NCI-H2081 (cell line): Measurements from ENCODE around the gene GRB10.

Experiments used
- DNase-seq, 2 experiments: peaks; one replicate each; lab custom pipeline; 2025; lab: John Stamatoyannopoulos, UW

The GRB10 gene

GRCh38 chr7:50667789-50668226, 114.9 kb downstream of the GRB10 start:
- no peak for DNase-seq

GRCh38 chr7:50667338-50667737, 115.4 kb downstream of the GRB10 start:
- DNase-seq: no peak

- no peak for DNase-seq
Observed at GRCh38 chr7:50666124-50666496, 116.6 kb downstream of the GRB10 start.

GRCh38 chr7:50665403-50666123, 117.1 kb downstream of the GRB10 start:
- DNase-seq: no peak

GRCh38 chr7:50664937-50665336, 117.8 kb downstream of the GRB10 start:
- no peak for DNase-seq

- no peak for DNase-seq
Observed at GRCh38 chr7:50664461-50664922, 118.2 kb downstream of the GRB10 start.

- no peak for DNase-seq
Observed at GRCh38 chr7:50663396-50664102, 119.1 kb downstream of the GRB10 start.

GRCh38 chr7:50662996-50663395, 119.7 kb downstream of the GRB10 start:
- DNase-seq: no peak

- DNase-seq: no peak
Observed at GRCh38 chr7:50662041-50662694, 120.5 kb downstream of the GRB10 start.

- no peak for DNase-seq
Observed at GRCh38 chr7:50661345-50662040, 121.2 kb downstream of the GRB10 start.

GRCh38 chr7:50660830-50661175, 121.9 kb downstream of the GRB10 start:
- DNase-seq: no peak

GRCh38 chr7:50660040-50660829, 122.5 kb downstream of the GRB10 start:
- DNase-seq: no peak

- DNase-seq: no peak
Observed at GRCh38 chr7:50659329-50659965, 123.2 kb downstream of the GRB10 start.

GRCh38 chr7:50658696-50659095, 124.0 kb downstream of the GRB10 start:
- DNase-seq: no peak

- DNase-seq: no peak
Observed at GRCh38 chr7:50657912-50658311, 124.8 kb downstream of the GRB10 start.

GRCh38 chr7:50657341-50657873, 125.3 kb downstream of the GRB10 start:
- DNase-seq: no peak

GRCh38 chr7:50656141-50656895, 126.4 kb downstream of the GRB10 start:
- no peak for DNase-seq

- no peak for DNase-seq
Observed at GRCh38 chr7:50655490-50655889, 127.2 kb downstream of the GRB10 start.

GRCh38 chr7:50655020-50655419, 127.7 kb downstream of the GRB10 start:
- no peak for DNase-seq

GRCh38 chr7:50653981-50654425, 128.7 kb downstream of the GRB10 start:
- DNase-seq: no peak
